Muscle of leg (tissue), 11 donors: Measurements from ENCODE around the gene NRXN3. TPM values are rescaled to one million over a fixed set of nuclear protein-coding genes. Genes with fewer than 3 reads are reported as not detected.

ENCODE experiments used
- DNase-seq: peaks from one replicate; pipeline ENCODE4 v3.0.0; 2013
- H3K27ac ChIP-seq: one replicate; pipeline ENCODE4 v1.5.1; 2013; ENCODE audit warnings: mild to moderate bottlenecking, low read length, control low read depth
- H3K27me3 ChIP-seq: one replicate; pipeline ENCODE4 v1.6.1; 2013; ENCODE audit warnings: low read length; ENCODE audit not compliant: control insufficient read depth, insufficient read depth
- H3K36me3 ChIP-seq: one replicate; pipeline ENCODE4 v1.6.1; 2013; ENCODE audit warnings: low read length; ENCODE audit not compliant: control insufficient read depth, insufficient read depth
- H3K4me1 ChIP-seq: one replicate; pipeline ENCODE4 v1.6.1; 2013; ENCODE audit warnings: low read length; ENCODE audit not compliant: control insufficient read depth, insufficient read depth
- H3K4me3 ChIP-seq: one replicate; pipeline ENCODE4 v1.5.1; 2013; ENCODE audit warnings: low read length, control low read depth
- H3K9me3 ChIP-seq: replicated peaks from 2 replicates; pipeline ENCODE4 v1.6.1; 2013; ENCODE audit warnings: low read depth, low read length; ENCODE audit not compliant: control insufficient read depth
- WGBS: methylation state at CpG from one replicate; pipeline ENCODE4 v1.1.5; 2013; ENCODE audit warnings: missing lambda C conversion rate; ENCODE audit not compliant: insufficient coverage; 5-methylcytosine and 5-hydroxymethylcytosine counted together
- polyA plus RNA-seq, 8 donors: library from polyadenylated mRNA; unstranded; fragments of 120-200 nt; gene quantifications; one replicate each; pipeline versions ENCODE4 v1.2.1 to v1.2.3, GENCODE V29; 2013; ENCODE audit warnings: inconsistent platforms in 1 of 8, low replicate concordance in 1 of 8; ENCODE audit not compliant: insufficient read length in 8 of 8, insufficient read depth in 1 of 8
- total RNA-seq: library from RNA; stranded (reverse); fragments of 120-200 nt; gene quantifications from one replicate; pipeline ENCODE4 v1.2.4, GENCODE V29; 2013

NRXN3 gene
- total and polyA plus RNA-seq, 9 donors, result 0.49 to 1.9 (median 0.69) TPM

DNA sequence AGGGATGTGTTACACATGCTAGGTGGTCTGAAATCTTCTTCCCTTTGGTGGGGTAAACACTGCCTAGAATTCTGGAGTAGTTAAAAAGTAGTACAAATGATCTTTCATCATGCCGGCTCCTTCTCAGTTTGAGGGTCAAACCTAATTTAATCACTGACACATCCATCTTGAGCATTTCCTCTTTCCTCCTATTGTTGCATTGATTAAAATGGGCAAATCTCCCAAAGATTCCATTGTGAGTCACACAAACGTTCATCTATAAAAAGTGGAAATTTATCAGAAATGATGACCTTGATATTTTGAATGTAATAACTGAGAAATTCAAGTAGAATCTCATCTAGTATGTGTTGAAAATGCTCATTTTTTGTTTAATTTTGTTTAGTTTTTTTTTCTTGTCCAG is 996.0 kb downstream of the NRXN3 start:
- no peaks in the 10 kb centered on the region for H3K4me1 ChIP-seq
- H3K4me3 ChIP-seq, result no peak overlapping the region
- no peaks in the 10 kb centered on the region for H3K27me3 ChIP-seq
- DNase-seq, result peak; percentile 1
- WGBS, result no CpG with 5 or more reads among the region's 2 CpGs
- H3K36me3 ChIP-seq, result no peaks in the 10 kb centered on the region
- H3K9me3 ChIP-seq, result no peaks in the 10 kb centered on the region
- no peak overlapping the region for H3K27ac ChIP-seq

DNA sequence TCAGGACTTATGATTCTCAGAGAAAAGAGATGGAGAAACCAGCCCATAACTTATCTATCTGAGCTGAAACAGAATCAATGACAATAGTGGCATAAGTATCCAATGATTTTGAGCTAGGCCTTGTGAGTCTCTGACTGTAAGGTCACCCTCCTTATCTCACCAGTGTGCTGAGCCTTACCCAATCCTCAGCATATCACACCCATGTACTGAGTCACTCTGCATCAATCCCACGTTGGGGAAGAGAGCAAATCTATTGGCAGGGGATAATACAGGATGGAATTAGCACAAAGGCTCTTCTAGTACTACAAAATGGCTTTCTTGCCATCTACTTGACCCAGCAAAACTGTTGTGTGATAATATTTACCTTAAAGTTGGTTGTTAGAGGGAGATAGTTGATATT is 997.8 kb downstream of the NRXN3 start:
- Histone ChIP-seq H3K36me3 (no peaks in the 10 kb centered on the region), H3K27me3 (no peaks in the 10 kb centered on the region), H3K9me3 (no peaks in the 10 kb centered on the region), H3K27ac (no peak overlapping the region), H3K4me1 (no peaks in the 10 kb centered on the region), H3K4me3 (no peak overlapping the region)
- no peak for DNase-seq
- WGBS, result no CpG with 5 or more reads among the region's 1 CpG

DNA sequence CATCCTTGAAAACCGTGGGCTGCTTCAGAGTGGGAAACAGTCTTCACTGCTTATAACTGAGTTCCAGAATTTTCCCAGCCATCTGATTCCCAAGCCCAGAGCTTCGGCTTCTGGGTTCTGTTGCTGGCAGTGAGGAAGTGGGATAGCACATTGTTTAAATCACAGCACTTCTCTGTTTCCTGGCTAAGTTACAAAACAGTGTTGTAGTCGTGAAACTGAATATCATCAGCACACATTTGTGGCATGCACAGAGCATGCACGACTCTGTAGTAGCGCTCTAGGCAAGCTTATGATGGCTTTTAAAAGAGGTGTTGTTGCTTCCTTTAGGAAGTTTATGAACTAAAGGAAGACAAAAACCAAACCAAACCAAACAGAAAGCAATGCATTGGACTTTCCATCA is 1005.5 kb downstream of the NRXN3 start:
- H3K4me1 ChIP-seq, result no peaks in the 10 kb centered on the region
- H3K36me3 ChIP-seq, result no peaks in the 10 kb centered on the region
- H3K27me3 ChIP-seq, result no peaks in the 10 kb centered on the region
- H3K27ac ChIP-seq, result no peak overlapping the region
- H3K4me3 ChIP-seq, result no peak overlapping the region
- DNase-seq, result peak; percentile 39
- H3K9me3 ChIP-seq, result no peaks in the 10 kb centered on the region
- WGBS, result no CpG with 5 or more reads among the region's 5 CpGs

DNA sequence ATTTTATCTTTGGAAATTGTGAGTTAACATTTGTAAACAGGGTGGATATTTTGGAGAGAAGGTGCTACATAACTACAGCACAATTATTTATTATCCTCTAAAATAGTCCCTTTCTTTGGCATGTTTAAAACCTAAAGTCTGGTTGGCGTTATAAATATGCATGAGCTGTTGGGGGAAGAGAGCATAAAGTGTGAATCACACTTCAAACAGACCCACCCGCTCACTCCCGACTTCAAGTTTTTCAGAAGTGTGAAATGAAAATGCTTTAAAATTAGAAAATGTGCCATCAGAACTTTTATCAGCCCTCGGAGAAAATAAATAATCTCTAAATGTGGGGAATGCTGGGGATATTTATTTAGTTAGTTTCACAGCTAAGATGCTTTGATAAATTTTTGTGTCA is 1006.9 kb downstream of the NRXN3 start:
- no CpG with 5 or more reads among the region's 4 CpGs for WGBS
- Histone ChIP-seq H3K9me3 (no peaks in the 10 kb centered on the region), H3K4me3 (no peak overlapping the region), H3K27me3 (no peaks in the 10 kb centered on the region), H3K4me1 (no peaks in the 10 kb centered on the region), H3K27ac (no peak overlapping the region), H3K36me3 (no peaks in the 10 kb centered on the region)
- no peak for DNase-seq

GRCh38 chr14:79178719-79179118 is 1008.5 kb downstream of the NRXN3 start:
- no peak for DNase-seq
- Histone ChIP-seq H3K9me3 (no peaks in the 10 kb centered on the region), H3K27ac (no peak overlapping the region)

GRCh38 chr14:79179985-79180384 is 1009.8 kb downstream of the NRXN3 start:
- Histone ChIP-seq H3K4me3 (no peak overlapping the region), H3K27ac (no peak overlapping the region), H3K4me1 (no peaks in the 10 kb centered on the region), H3K27me3 (no peaks in the 10 kb centered on the region), H3K9me3 (no peaks in the 10 kb centered on the region), H3K36me3 (no peaks in the 10 kb centered on the region)
- WGBS, result no CpG with 5 or more reads among the region's 4 CpGs
- DNase-seq, result no peak

More at GRCh38 chr14:79178719-79179118, 1008.5 kb downstream of the NRXN3 start:
- no peaks in the 10 kb centered on the region for H3K27me3 ChIP-seq
- H3K36me3 ChIP-seq, result no peaks in the 10 kb centered on the region
- no peaks in the 10 kb centered on the region for H3K4me1 ChIP-seq
- H3K4me3 ChIP-seq, result no peak overlapping the region

DNA sequence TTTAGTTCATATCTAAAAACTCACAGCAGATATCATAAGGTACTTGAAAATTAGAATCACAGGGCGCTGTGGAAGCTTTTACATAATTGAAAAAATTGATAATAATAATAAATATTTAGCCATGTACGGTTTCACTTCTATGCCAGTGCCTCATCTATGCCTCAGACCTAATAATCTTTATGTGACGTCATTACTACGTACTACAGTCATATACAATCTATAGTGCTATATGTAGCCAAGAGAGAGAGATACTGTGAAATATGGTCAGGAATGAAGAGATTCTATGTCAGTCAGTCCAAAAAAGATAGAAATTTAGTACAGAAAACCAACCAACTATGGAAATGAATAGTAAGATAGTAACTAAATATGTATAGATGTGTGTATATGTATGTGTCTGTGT is 1010.5 kb downstream of the NRXN3 start:
- WGBS, result no CpG with 5 or more reads among the region's 4 CpGs
- Histone ChIP-seq H3K36me3 (no peaks in the 10 kb centered on the region), H3K27me3 (no peaks in the 10 kb centered on the region), H3K4me3 (no peak overlapping the region), H3K4me1 (no peaks in the 10 kb centered on the region), H3K9me3 (no peaks in the 10 kb centered on the region), H3K27ac (no peak overlapping the region)
- no peak for DNase-seq

DNA sequence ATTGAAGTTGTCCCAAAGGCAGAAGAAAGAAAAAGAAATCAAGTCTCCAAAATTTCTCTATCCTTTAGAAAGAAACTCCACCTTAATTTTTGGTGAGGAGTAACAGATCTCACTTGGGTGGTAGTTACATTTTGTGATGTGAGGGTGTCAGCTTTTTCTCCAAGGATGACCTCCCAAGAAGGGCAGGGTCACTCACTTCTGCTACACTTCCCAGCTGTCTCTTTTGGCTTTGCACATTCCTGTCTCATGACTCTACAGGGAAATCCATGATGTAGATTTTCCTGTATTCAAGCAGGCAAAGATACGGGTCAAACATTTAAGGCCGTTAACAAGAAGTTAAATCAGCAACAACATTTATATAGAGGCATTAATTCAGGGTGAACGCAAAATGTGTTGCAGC is 1016.4 kb downstream of the NRXN3 start:
- Histone ChIP-seq H3K9me3 (no peaks in the 10 kb centered on the region), H3K27me3 (no peaks in the 10 kb centered on the region), H3K27ac (no peak overlapping the region), H3K36me3 (no peaks in the 10 kb centered on the region), H3K4me1 (no peaks in the 10 kb centered on the region), H3K4me3 (no peak overlapping the region)
- WGBS, result no CpG with 5 or more reads among the region's 3 CpGs
- DNase-seq, result no peak

DNA sequence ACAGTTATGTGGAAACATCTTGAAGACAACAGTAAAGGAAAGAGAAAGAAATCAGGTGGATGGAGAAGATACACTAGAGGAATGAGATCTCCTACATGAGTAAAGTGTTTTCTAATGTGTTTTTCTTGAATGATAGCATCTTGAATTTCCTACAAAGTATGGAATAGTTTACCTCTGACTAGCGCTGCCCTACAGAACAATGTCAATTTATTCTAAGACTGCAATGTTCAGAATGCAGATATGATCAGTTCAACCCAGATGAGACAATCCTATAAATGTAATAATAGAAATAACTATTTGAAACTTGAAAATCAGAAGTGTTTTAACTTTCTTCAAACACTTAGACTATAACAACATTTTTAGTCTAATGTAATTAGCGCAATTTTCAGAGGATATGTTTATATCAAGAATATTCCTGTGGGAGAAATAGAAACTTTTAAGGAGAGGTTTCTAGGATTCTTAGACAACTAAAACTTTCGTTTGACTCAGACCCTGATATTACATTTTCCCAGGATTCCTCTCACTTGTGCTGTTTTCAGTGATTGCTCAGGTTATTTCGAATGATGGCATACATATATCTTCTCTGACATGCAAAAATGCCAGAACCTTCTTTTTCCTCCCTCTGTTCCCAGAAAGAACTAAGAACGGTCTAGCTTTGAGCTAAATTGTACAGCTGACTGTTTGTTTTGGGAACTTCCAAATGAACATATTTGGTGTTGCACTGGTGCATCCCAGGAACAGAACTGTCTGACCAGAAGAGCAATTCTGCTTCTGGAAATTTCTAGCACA is 1023.7 kb downstream of the NRXN3 start:
- 63% methylated on average over 1 of the region's 5 CpGs for WGBS

GRCh38 chr14:79196216-79196615 is 1026.0 kb downstream of the NRXN3 start:
- H3K4me1 ChIP-seq, result no peaks in the 10 kb centered on the region
- no peaks in the 10 kb centered on the region for H3K36me3 ChIP-seq
- H3K4me3 ChIP-seq, result no peak overlapping the region
- no peak for DNase-seq
- no CpG with 5 or more reads among the region's 1 CpG for WGBS
- no peak overlapping the region for H3K27ac ChIP-seq
- H3K9me3 ChIP-seq, result no peaks in the 10 kb centered on the region
- H3K27me3 ChIP-seq, result no peaks in the 10 kb centered on the region

More for the DNA sequence above, 1023.7 kb downstream of the NRXN3 start:
- Histone ChIP-seq H3K36me3 (no peaks in the 10 kb centered on the region), H3K27me3 (no peaks in the 10 kb centered on the region), H3K4me3 (no peak overlapping the region), H3K9me3 (no peaks in the 10 kb centered on the region), H3K4me1 (no peaks in the 10 kb centered on the region), H3K27ac (no peak overlapping the region)
- no peak for DNase-seq

- WGBS, result 91% methylated on average over 3 of the region's 6 CpGs
- Histone ChIP-seq H3K9me3 (no peaks in the 10 kb centered on the region), H3K4me3 (no peak overlapping the region), H3K27ac (no peak overlapping the region), H3K36me3 (no peaks in the 10 kb centered on the region), H3K27me3 (no peaks in the 10 kb centered on the region), H3K4me1 (no peaks in the 10 kb centered on the region)
- no peak for DNase-seq
Observed at GRCh38 chr14:79197516-79197915, 1027.3 kb downstream of the NRXN3 start.
